GM21360 (cell line): ENCODE measurements around the gene MIS18BP1.
"Not testable (repeated sequence)": the region's sequence is repeated elsewhere in the genome, so short reads cannot be mapped to it uniquely, and the experiment has no call there.

Experiments used
- ATAC-seq: cut with Tn5 transposase; IDR thresholded peaks from one replicate; pipeline ENCODE4 v1.9.1; 2021; ENCODE audit warnings: mild to moderate bottlenecking, moderate library complexity; ENCODE audit not compliant: unreplicated experiment

The MIS18BP1 gene

DNA sequence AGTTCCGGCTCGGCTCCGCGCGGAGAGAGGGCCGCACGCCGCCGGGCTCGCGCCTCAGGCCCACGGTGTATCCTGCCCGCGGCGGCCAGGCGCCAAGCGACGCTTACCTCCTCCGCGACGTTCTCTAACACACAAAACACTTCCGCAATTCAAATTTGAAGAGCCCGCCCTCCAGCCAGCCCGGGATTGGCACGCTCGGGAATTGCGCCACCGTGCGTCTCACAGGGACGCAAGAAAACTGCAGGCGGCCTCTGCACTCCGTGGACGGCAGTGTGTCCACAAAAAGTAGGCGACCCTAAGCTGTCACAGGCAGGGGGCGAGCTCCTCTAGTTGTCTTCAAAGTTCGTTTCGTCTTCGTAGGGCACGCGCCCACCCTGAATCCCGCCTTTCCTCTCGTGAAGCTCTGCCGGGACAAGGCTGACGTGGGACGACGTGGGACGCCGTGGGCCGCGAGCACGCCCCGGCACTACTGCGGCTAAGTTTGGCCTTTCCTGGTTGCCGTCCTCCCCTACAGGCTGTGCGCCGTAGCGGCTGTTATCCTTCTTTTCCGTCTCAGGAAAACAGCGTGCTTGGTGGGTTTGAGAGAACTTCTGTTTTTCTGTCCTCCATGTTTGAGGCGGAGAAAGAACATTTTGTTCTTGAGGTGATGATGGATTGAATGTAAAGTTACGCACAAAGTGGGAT lies at the start of gene MIS18BP1:
Gene MIS18BP1 (minus strand): TSS at position 133 of the 684 bp plus-strand sequence. CDS start 5,916 bp downstream, outside the sequence.
- peak; percentile 86 for ATAC-seq

DNA sequence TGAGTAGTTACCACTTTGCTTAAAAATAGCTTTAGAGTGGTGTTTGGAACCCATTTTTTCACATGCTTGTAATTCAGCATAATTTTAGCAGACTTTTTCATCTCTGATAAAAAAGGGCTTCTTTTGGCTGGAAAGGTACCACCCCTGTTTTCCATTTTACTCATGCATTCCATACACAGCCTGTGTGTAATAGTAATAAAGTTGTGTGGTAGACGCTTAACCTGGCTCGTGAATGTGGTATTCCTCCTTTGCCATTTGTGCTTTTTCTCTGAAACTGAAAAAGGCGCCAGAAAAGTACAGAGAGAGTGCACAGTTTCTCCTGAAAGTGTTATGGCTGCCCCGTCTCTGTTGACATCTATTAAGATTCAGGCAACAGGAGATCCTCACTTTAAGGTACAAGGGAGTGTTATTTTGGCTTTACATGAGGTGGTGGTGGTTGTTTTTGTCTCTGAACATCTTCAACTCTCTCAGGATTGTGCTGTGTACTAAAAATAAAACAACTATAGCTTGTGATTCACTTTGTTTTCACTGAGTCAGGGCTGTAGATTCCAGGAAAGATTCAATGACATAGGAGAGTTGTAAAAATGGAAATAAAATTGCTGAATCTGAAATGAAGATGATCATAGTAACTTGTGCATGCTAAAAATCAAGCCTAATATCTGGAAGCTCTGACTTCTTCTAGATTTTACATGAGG lies 45.6 kb upstream of the MIS18BP1 start:
- no peak for ATAC-seq

- ATAC-seq: not testable (repeated sequence)
Observed at GRCh38 chr14:45294796-45295195, 41.8 kb upstream of the MIS18BP1 start.

GRCh38 chr14:45290547-45290946 lies 37.5 kb upstream of the MIS18BP1 start:
- no peak for ATAC-seq

GRCh38 chr14:45287610-45288009 lies 34.6 kb upstream of the MIS18BP1 start:
- no peak for ATAC-seq

- no peak for ATAC-seq
Observed at GRCh38 chr14:45284802-45285201, 31.8 kb upstream of the MIS18BP1 start.

DNA sequence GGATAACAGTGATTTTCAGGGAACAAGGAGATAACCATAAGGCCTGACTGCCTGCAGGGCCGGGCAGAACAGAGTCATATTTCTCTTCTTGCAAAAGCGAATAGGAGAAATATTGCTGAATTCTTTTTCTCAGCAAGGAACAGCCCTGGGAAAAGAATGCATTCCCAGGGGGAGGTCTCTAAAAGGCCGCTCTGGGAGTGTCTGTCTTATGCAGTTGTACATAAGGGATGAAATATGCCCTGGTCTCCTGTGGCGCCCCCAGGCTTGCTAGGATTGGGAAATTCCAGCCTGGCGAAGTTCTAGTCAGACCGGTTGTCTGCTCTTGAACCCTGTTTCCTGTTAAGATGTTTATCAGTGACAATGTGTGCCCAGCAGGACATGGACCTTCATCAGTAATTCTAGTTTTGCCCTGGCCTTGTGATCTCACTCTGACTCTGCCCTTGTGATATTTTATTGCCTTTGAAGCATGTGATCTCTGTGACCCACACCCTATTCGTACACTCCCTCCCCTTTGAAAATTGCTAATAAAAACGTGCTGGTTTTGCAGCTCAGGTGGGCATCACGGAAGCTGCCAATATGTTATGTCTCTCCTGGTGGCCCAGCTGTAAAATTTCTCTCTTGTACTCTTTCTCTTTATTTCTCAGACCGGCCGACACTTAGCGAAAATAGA lies 28.9 kb upstream of the MIS18BP1 start:
- not testable (repeated sequence) for ATAC-seq

DNA sequence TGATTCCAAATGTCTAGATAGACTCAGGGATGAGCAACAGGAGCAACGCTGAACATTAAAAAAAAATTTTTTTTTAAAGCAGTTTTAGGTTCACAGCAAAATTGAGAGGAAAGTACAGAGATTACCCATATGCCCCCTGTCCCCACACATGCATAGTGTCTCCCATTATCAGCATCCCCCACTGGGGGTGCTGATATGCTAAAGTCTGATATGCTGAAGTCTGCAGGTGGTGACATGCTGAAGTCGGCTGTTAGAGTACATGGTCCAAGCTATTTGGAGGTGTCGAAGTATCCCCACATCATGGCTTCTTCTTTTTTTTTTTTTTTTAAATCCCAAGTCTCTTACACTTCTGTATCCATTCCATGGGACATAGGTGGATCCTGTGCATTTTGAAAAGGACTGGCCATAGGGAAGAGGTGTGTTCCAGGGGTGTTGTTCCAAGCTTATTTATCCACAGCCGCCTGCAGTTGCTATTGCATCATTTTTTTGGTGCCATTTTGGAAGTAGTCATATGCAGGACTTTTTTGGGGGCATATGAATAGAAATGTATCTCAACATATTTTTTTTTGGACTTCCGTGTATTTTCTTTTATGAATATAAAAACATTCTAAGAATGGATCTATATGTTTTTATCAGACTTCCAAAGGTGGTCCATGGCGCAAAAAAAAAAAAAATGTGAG lies 19.0 kb upstream of the MIS18BP1 start:
- no peak for ATAC-seq

GRCh38 chr14:45270031-45270430 lies 17.0 kb upstream of the MIS18BP1 start:
- ATAC-seq: no peak

GRCh38 chr14:45267071-45267470 lies 14.1 kb upstream of the MIS18BP1 start:
- no peak for ATAC-seq

DNA sequence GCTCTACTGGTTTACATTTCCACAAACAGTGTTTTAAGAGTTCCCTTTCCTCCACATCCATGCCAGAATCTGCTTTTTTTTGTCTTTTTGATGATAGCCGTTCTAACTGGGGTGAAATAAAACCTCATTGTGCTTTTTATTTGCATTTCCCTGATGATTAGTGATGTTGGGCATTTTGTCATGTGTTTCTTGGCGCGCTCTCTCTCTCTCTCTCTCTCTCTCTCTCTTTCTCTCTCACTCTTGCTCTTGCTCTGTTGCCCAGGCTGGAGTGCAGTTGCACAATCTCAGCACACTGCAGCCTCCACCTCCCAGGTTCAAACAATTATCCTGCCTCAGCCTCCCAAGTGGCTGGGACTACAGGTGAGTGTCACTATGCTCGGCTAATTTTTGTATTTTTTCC lies 9.6 kb upstream of the MIS18BP1 start:
- ATAC-seq: no peak

DNA sequence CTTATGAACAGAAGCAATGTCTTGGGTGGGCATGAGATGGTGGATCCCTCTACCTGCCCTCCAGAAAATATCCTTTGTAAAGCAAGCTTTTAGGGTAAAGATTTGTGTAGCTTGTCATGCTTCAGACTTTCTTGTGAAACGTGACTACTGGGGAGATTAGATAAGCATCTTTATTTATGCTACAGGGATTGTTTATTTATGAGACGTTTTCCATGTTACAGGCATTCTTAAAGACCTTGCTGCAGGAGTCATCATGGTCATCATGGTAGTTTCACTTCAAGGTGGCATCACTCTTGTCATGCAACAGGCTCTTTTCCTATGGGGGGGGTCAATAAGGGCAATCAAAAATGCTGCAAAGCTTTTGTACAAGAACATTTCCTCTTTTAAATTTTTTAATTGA lies 8.2 kb upstream of the MIS18BP1 start:
- no peak for ATAC-seq

DNA sequence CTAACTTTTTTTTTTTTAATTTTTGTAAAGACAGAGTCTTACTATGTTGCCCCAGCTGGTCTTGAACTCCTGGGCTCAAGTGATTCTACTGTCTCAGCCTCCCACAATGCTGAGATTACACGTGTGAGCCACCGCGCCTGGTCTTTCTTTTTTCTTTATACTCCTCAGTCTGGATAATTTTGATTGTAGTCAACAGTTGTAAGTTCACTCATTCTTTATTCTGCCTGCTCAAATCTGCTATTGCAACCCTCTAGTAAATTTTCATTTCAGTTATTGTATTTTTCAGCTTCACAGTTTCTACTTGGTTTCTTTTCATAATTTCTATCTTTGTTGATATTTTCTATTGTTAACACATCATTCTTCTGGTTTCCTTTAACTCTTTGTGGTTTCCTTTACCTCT lies 5.8 kb upstream of the MIS18BP1 start:
- ATAC-seq: no peak

- ATAC-seq: no peak
Observed at GRCh38 chr14:45258073-45258472, 5.1 kb upstream of the MIS18BP1 start.

- ATAC-seq: no peak
Observed at GRCh38 chr14:45254771-45255170, 1.8 kb upstream of the MIS18BP1 start.

GRCh38 chr14:45253754-45254310 lies 830 bp upstream of the MIS18BP1 start:
- no peak for ATAC-seq

DNA sequence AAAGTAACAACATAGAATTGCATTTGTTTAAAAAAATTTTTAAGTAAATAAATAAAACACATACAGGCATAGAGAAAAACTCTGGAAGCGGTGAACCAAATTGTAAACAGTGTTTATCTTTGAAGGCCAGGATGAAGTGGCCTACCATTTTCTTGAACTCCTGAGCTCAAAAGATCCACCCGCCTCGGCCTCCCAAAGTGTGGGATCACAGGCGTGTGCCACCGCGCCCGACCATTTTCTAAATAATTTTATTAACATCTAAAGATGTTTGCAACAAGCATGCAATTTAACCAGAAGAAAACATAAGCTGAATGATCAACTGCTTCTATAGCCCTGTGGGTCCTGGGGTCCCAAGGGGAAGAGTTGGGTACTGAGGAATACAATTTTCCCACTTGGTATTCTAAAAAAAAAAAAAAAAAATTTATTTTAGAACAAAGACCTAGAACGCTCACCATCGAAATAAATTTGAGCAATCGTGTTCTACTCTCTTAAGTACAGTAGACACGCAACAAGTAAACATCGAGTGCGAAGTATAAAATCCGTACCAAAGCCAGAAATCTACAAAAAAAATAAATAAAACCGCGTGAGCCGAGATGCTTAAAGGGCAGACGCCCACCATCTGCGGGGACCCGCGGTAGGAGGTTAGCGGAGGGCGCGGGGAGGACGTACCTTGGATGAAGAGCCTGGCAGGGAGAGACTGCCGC lies 484 bp downstream of the MIS18BP1 start:
- ATAC-seq: no peak

DNA sequence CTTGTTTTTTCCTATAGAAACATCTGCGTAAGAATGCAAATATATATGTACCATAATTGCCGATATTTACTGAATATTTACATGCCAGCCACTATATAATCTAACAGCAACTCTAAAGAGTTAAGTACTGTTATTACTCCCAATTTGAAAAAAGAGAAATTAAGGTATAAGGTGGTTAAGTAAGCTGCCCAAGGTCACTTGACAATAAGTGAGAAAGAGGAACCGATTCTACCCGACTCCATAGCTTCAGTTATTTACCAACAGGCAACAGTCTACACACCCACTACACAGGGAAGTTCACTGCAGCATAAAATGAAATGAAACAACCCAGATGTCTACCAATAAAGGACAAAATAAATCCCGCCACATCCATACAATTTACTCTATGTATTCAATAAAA lies 1.1 kb downstream of the MIS18BP1 start:
- ATAC-seq: peak; percentile 67

DNA sequence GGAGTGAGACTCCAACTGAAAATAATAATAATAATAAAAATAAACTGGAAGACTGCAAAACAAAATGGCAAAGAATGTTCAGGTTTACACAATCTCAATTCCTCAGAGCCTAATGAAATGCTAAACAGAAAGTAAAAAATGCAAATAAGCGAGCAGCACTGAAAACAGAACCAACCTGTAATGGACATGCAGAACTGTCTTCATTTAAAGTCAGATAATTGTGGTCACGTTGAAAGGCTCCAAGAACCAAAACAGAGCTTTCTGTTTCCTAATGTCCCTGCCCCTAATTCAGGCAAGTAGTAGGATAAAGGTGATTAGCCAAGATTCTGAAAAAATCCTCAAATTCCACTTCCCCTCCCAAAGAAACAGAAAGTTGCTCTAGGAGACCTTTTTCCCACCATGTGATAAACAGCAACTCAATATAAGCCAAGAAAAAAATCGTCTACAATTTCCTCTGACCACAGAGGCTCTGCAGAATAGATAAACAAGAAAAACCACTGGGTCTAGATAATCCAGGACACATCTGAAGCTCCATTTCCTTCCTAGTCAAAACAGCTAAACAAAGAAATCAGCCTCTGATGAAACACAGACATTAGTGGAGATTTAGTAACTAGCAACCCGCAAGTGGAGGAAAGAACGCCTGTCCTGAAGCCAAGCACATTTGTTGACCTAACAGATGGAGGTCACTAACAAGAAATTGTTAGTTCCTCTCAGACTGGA lies 3.0 kb downstream of the MIS18BP1 start:
- no peak for ATAC-seq

GRCh38 chr14:45247427-45247826 lies 5.6 kb downstream of the MIS18BP1 start:
- ATAC-seq: no peak
